Activated CD4-positive, alpha-beta T cell treated with anti-CD3 and anti-CD28 coated beads, Interleukin-2, amount 50 U/mL, for 48 hours (primary cell): Measurements from ENCODE around the gene HSPA12B.

Source experiments
- DNase-seq, 2 experiments: peaks; one replicate each; pipeline ENCODE4 v3.0.0-alpha.2; 2020

The HSPA12B gene

DNA sequence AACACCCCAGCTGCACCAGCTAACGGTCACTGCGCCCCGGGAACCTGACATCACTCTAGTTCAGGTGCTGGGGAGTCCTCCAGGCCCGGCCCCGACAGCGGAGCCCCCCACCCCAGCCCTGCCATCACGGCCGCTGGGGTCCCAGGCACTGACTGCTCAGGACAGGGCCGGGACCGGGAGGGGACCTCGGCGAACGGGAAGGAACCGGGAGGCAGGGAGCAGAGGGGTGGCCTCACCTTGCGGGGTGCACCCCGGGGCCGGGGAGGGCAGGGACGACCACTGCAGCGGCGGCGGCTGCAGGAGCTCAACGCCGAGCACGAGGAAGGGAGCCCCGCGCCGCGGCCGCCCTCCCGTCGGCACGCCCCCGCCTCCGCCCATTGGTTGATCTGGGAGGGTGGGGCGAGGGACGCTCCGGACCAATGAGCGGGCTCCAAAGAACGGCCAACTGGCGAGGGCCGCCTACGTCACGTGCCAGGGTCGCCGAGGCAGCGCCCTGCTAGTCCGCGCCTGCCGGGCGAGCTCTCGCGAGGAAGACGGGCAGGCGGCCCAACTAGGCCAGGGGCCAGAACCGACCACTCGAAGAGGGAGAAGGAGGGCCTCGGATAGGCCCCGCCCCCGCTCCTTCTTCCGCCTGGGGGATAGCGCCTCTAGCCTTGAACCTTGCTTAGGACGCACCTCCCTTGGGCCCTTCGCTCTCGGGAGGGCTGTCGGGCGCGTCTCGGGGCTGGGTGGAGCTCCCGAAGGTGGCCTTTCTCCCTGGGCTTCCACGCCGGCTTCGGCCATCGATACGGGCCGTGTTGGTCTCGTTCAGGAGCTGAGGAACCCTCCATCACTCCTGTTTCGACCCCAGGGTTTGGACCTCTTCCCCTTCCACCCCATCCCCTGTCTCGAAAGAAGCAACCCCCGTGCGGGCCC, 35.2 kb downstream of the HSPA12B start, which contains the start of gene ADISSP:
TSS of gene ADISSP (minus strand) at position 327 of the 915 bp plus-strand sequence. CDS start 7,653 bp downstream, outside the sequence.
- peak; percentile 98 for DNase-seq

DNA sequence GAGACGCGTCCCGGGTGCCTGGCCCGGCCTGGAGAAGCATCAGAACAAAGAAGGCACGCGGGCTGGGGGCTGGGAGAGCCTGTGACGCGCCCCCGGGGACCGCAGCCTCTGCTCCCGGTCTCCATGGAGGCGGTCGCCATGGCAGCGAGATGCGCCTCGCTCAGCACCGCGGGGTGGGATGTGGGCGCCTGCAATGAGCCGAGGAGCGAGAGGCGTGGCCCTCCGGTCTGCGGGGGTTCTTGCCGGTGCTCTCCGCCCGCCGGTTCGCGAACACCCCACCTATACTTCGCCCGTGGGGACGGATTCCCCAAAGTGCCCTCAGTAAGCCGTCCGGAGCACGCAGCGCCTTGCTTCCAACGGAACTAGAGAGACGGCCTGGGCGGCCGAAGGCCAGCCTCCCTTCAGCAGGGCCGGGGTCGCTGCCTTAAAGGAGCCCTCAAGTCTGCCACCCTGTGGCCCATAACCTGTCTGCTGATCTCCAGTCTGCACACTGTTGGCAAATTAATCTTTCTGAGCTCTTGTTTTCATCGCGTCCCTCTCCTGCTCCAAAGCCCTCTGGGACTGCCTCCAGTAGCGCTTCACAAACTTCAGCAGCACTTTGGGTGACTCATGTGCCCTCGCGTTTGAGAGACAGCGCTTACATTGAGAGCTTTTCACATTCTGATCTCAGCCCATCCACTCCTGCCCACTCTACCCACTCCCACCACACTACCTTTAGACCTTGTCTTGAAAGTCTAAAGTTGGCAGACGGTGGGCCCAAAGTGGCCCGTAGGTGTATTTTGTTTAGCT, 36.1 kb downstream of the HSPA12B start:
- DNase-seq = peak; percentile 78 to 82

DNA sequence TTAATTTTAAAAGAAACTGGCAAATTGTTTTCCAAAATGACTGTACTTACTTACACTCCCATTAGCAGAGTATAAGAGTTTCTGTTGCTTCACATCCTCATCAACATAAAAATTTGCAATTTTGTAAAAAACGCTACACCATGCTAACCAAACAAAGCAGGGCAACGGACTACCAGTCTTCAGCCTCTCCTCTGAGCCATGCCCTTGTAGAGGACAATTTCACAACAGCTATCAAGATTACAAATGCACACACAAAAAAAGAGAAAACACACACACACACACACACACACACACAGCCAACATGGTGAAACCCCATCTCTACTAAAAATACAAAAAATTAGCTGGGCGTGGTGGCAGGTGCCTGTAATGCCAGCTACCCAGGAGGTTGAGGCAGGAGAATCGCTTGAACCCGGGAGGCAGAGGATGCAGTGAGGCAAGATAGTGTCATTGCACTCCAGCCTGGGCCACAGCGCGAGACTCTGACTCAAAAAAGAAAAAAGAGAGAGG, 39.1 kb downstream of the HSPA12B start:
- no peak for DNase-seq

DNA sequence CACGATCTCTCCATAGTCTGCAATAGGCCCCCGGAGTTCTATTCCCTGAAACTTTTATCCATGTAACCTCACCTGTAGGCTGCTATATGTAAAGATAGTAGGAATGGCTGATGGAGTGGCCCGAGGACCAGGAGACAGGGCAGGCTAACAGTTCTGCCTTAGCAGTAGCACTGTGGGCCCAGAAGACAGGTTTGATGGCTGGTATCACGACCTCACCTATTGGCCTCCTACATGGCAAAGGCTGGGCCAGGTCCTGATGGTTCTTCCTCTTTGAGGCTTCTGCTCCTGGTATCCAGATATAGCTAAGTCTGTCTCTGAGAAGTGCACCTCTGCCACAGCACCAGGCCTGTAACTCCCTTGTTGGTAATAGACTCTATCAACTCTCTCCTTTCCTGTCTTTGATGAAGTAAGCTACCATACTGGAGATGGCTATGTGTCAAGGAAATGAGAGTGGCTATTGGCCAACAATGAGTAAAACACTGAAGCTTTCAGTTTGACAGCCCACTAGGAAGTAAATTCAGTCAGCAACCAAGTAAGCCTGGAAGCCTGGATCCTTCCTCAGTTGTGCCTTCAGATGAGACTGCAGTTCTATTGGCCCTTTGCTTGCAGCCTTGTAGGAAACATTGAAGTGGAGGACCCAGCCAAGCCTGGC, 43.1 kb downstream of the HSPA12B start:
- DNase-seq = no peak

DNA sequence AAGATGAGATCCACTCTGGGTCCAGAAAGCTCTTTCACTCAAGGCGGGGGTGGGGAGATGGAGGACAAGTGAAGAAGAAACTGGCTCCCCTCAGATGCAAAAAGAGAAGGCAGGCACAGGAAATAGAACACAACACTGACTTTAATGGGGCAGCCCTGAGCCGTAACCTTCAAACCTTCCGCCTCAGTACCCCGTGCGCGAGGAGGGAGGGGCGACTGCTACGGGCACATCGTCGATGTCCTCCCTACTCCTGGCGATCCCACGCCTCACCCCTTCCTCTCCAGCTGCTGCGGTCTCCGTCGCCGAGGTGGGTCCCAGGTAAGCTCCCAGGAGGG, 44.9 kb downstream of the HSPA12B start:
- DNase-seq = no peak

DNA sequence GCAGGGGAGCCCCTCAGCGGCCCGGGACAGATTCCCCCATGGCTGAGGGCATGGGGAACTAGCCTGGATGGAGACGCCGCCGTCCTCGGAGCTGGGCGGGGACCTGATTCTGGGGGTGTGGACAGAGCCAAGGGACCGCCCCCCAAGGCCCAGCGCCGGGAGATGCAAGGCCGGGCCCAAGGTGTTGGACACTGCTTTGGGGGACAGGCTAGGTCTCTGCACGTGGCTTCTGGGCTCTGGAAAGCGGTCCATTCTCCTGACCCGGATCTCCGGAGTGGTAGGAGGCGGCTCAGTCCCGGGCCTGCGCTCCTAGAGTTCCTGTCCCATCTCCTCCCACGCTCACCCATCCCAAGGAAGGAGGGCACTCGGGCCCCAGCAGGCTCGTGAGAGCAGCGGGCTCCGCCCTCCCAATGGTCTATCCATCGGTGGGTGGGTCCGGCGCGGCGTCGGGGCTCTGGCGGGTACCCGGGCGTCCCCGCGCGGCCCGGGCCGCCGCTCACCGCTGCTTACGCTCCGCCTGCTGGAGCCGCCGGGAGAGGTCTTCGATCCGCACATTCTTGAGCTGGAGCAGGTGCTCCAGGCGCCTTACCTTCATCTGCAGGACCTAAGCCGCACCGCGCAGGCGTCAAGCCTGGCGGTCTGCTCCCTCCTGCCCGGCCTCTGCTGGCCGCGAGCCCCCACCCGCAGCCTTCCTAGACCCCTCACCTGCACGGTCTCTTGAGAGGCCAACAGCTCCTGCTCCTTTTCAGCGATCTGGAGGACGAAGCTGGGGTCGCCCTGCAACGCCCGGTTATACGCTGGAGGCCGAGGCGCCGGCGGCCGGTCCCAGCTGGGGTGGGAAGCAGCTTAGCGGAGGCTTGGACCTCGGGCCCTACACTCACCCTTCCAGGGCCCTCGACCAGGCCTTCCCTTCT, 45.5 kb downstream of the HSPA12B start:
- peak; percentile 64 to 71 for DNase-seq

DNA sequence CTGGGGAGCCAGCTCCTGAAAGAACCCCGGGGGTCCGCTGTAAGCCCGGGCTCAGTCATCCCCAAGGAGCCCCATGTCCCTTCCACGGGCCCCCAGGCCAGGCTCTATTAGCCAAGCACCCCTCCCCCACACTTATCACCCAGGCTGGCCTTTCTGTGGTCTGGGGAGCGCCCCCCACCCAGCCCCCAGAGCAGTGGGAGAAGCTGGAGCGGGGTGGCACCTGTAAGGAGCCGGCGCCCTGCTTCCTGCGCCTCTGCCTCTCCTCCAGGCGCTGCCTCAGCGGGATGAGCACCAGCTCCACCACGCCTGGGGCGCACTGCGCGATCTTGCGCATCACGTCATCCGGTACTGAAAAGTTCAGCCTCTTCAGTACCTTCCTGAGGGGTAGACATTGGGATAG, 46.5 kb downstream of the HSPA12B start:
- DNase-seq = no peak

DNA sequence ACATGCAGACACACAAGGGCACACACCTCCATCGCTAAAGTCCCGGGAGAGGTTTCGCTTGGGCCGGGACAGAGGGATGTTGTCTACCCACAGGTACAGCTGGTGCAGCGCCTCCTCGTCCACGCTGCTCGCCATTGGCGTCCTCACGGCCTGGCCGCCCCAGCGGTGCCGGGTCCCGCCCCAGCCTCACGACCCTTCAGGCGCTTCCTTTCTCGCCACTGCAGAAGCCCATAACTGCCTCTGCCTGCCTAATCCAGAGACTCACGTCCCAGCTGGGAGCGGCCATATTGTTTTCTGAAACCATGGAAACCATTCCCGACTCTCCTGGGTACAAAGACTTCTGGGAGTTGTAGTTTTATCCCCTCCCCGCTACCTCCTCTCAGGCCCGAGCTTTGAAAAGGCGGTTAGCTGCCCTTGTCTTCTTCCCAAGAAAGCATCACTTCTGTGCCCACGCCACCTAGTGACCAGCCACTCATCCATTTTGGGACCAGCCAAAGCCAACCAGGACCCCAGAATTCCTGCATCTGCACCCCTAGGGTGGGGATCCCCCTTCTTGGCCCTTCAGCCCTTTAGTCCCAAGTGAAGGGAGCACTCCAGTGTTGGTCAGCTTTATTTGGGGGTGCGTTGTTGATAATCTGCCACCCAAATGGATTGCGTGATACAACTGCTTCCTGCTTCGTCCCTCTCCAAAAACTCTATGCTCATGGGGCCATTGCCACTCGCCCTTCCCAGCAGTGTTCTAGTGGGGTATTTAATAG, 48.8 kb downstream of the HSPA12B start, which contains the start of gene SPEF1:
TSS of gene SPEF1 (minus strand) at position 296 of the 758 bp plus-strand sequence. CDS start at position 135, 161 bp downstream.
- DNase-seq = peak; percentile 48 to 62

DNA sequence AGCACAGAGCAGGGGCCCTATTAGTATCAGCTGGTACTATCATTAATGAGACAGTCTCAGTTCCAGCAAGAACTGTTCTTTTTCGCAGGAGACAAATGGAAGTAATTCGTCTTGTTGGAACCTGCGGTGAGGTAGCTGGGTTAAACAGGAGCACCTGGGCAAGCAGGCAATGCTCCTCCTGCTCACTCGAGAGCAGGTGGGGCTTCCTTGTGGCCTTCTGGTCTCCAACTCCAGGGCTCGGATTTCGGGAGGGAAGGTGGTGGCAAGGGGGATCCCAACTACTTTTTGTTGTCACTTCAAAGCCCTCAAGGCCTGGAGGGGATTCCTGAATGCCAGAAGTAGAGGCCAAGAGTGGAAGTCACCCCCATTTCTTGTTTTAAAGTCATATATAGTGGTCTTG, 50.1 kb downstream of the HSPA12B start:
- DNase-seq = peak in 1 of 2 experiments; percentile 3

DNA sequence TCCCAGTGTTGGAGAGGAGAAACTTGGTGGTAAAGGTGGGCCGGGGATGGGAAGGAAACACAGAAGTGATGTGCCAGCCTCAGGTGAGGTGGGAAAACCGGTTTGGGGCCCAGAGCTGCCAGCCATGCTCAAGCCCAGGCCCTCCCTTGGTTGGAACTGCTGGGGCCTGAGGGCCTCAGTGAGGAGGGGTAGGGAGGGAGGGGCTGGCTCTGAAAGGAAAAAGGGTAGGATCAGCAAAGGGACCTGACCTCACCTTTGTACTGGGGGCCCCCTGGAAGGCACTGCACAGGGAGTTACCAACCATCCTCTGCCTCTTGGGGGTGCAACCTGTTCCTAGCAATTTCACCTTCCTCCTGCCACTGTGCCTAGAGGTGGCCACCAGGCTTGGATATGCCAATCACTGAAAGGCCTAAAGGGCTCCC, 50.6 kb downstream of the HSPA12B start:
- DNase-seq = peak in 1 of 2 experiments; percentile 5

DNA sequence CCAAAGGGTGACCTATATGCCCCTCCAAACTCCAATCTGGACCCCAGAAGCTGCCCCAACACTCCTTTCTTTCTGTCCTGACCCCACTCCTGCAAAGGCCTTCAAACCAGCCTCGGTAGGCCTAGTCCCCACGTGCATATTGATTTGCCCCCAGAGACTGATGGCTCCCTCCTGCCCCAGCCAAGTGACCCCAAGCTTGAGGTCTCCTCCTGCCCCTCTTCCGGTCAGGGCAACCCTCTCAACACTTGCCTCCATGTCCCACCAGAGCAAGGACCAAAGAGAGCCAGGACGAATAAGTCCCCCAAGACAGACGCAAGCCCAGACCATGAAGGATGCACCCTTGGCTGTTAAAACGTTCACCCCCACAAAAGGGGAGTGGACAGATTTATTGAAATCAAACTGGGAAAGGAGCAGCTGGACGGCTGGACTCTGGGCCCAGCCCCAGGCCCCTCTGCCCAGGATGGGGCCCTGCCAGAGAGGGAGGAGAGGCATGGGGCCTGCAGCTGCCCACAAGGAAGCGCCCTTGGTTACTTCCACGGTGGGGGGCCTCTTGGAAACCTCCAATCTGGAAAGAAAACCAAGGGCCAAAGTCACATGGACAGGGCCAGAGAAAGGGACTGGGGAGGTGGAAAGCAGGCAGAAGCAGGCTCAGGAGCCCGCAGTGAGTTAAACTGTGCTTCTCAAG, 51.2 kb downstream of the HSPA12B start:
- DNase-seq = no peak

DNA sequence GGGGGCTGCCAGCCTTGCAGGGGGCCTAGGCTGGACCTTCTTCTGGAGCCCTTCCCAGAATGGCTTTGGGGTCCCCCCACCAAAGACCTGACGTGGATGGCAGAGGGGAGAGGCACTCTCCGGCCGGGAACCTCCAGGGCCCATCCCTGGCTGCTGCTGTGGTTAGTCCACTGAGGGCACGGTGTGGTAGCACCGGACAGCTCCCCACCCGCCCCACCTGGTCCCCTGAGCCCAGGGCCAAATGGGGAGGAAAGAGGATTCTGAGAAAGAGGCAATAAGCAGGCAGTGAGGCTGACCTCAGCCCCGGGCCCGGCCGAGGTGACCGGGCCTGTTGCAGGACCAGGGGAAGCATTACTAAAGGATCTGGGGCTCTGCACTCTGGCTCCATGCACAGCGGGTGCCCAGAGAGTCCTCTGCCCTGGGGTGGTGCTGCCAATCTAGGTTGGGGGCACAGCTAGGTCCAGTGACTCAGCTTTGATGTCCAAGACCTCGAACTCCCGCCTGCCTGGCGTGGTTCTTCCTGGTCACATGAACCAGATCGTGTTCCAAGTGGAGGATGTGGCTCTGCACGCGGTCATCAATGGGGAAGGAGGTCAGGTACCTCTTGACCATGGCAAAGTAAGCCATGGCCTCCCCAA, 51.9 kb downstream of the HSPA12B start:
- DNase-seq = peak in 1 of 2 experiments; percentile 3

DNA sequence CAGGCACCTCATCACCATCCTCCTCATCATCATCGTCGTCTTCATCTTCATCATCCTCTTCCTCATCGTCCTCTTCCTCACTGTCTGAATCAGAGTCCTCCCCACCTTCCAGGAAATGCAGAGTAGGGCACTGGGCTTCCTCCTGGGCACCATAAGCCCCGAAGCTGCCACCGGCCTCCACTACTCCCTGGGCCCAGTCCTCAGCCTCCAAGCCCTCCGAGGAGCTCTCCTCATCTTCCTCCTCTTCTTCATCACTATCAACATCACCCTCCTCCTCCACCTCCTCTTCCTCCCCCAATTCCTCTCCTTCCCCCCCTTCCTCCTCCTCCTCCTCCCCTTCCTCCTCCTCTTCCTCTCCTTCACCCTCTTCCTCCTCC, 52.4 kb downstream of the HSPA12B start:
- DNase-seq = peak in 1 of 2 experiments; percentile 3

DNA sequence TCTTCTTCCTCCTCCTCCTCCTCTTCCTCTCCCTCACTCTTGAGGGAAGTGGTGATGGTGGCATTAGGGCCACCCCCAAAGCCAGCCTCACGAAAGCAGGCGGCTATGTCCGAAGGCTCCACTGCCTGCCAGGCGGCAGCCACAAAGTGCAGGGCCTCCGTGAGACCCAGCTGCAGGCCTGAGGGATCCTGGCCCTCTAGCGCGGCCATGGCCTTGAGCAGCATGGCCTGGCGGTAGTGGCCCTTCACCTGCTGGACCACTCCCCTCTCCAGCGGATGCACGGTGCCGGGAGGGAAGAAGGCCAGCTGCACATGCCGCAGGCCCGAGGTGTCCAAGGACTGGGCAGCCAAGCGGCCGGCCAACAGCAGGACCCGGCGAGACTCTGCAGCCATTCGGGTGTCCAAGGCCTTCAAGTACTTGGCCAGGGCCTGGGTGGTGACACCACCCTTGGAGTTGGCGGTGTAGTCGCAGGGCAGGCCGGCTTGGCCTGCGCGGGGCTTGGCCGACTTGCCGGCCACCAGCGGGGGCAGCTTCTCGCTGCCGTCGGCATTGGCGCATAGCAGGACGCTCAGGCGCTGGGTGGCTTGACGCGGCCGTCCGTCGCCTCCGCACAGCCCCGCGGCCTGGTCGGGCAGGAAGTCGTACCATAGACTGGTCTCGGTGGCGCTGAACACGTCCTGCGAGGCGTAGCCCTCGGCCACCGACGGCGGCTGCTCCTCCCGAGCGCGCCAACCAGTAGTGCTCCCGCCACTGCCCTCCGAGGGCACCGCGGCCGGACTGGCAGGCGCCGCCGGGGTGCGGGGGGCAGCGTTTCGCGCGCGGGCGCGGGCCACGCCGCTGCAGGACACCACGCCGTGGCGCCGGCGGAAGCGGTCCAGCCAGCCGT, 53.0 kb downstream of the HSPA12B start:
- peak in 1 of 2 experiments; percentile 14 for DNase-seq

DNA sequence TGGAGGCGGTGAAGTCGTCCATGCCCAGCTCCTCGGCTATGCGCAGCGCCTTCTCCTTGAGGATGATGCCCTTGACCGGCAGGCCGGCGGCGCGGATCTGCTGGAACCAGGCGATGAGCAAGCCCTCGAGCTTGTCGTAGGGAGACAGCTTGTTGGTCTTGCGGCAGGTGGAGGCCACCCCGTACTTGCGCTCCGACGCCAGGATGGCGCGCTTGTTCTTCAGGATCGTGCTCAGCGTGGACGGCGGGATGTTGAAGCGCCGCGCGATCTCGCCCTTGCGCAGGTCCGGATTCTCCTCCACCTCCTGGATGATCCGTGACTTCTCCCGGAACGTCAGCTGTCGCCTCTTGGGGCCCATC, 53.6 kb downstream of the HSPA12B start:
- peak; percentile 49 to 60 for DNase-seq

DNA sequence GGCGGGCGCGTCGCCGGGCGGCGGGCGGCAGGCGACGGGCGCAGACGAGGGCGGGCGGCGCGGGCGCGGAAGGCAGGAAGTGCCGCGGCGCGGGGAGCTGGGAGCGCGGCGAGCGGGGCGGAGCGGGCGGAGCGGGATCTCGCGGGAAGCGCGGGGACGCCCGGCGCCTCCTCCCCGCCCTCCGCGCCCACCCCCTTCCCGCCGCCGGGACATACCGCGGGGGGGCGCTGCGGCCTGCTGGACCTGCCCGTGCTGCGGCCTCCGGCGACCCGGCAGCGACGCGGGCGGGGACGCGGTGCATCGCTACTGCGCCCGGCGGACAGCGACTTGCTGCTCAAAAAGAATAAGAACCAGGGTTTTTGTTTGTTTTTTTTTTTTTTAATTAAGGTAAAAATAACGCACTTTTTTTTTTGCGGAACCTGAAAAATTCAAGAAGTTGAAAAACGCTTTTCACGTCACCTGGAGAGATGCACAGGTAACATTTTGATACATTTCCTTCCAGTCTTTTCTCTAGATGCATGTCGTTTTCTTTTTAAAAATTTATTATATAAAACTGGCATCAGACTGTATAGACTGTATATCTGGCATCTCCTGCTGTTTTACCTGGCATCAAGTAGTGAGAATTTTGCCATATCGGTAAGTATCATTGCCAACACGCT, 54.3 kb downstream of the HSPA12B start, which contains the start of gene CENPB:
TSS of gene CENPB (minus strand) at position 76 of the 659 bp plus-strand sequence. CDS start 257 bp downstream, outside the sequence.
- DNase-seq = peak; percentile 92

DNA sequence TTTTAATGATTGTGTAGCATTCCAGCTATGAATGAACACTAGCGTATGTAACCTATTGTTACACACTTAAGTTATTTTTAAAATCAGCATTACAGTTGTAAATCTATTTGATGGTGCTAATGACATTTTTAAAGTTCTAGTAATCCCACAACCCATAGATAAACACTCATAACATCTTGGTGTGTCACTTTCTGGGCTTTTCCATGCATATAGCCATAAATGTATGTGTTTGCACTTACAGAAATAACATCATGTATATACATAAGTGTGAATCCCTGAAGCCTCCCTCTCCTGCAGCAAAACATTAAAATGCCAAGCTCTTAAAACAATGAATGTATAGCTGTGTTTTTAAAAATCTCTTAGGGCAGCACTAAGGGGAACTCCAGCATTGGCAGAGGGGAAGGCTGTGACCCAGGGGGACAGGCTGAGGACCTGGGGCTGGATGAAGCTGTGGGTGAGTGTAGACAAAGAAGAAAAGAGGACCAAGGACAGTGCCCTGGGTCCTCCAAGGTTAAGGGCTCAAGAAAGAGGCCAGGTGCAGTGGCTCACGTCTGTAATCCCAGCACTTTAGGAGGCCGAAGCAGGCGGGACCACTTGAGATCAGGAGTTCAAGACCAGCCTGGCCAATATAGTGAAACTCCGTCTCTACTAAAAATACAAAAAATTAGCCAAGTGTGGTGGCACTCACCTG, 55.0 kb downstream of the HSPA12B start:
- DNase-seq = no peak
